NCI-H2107 (cell line): ENCODE measurements around the gene RPL39L.

Experiments used
- DNase-seq: peaks from one replicate; lab custom pipeline; 2025; lab: John Stamatoyannopoulos, UW

The RPL39L gene

DNA sequence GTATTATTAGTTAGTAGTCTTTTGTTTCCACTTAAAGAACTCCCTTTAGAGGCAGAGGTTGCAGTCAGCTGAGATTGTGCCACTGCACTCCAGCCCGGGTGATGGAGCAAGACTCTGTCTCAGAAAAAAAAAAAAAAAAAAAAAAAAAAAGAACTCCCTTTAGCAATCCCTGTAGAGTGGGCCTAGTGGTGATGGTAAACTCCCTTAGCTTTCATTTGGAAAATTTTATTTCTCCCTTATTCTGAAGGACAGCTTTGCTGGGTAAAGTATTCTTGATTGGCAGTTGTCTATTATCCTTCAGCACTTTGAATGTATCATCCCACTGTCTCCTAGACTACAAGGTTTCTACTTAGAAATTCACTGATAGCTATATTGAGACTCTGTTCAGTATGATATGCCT is 46.0 kb downstream of the RPL39L start:
- DNase-seq = no peak

DNA sequence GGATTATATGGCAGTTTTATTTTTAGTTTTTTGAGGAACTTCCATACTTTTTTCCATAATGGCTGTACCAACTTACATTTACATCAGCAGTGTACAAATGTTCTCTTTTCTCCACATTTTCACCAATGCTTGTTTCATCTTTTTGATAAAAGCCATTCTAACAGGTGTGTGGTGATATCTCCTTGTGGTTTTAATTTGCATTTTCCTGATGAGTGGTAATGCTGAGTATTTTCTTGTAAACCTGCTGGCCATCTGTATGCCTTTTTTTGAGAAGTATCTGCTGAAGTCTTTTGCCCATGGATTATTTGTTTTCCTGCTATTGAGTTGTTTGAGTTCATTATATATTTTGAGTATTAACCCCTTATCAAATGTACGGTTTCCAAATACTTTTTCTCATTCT is 50.6 kb downstream of the RPL39L start:
- no peak for DNase-seq

DNA sequence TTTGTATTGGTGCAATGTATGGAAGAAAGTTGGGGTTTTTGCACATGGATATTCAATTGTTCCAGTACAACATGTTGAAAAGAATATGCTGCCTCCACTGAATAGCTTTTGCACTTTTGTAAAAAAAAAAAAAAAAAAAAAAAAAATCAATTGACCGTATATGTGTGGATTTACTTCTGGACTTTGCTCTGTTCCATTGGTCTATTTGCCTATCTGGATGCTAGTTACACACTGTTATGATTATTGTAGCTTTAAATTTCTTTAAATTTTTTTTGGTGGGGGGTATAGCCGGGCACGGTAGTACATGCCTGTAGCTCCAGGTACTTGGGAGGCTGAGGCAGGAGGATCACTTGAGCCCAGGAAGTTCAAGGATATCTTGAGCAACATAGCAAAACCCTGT is 52.5 kb downstream of the RPL39L start:
- no peak for DNase-seq

DNA sequence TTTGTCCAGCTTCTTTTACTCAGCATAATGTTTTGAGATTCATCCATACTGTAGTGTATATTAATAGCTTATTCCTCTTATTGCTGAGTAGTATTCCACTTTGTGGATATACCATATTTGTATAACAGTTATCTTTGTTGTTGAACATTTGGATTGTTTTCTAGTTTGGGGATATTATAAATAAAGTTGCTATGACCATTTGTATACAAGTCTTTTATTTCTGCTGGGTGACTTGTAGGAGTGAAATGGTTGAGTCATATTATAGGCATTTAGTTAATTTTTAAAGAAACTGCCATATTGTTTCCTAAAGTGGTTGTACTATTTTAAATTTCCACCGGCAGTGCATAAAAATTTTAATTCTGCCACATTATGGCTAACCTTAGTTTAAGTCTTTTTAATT is 53.4 kb downstream of the RPL39L start:
- DNase-seq = no peak

DNA sequence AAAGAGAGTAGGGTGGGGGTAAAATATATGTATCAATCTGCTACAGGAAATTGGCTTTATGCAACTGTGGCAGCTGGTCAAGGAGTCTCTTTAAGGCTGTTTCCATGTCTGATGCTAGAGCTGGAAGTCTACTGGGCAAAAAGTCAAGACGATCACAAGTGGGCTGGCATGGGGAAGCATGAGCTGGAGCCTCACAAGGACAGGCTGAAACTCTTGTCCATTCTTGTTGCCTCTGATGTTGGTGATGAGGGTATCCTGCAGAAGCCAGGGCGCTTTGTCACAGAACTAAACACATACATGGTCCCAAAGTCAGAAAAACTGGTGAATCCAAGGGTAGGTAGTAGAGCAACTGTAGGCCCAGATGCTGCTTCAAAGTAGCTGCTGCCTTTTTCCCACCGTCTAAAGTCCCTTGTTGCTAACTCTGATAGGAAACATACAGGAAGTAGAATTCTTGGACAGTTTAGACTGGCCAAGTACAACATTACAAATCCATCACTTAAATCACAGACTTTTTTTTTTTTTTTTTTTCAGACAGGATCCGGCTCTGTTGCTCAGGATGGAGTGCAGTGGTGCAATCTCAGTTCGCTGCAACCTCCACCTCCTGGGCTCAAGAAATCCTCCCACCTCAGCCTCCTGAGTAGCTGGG is 54.2 kb downstream of the RPL39L start:
- DNase-seq = no peak

DNA sequence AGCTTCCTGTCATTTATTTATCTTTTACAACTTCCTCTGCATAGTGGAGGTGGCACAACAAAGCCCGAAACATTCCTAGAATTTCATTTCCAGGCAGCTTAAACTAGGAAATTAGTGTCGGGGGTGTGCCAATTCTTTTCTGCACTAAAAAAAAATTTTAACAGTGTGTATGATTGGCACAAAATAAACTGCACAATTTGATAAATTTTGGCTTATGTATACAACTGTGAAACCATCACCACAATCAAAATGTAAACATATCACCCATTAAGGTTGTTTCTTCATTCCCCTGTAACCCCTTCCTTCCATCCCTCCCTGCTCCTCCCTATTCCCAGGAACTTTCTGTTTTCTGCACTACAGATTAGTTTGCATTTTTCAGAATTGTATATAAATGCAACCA is 54.7 kb downstream of the RPL39L start:
- no peak for DNase-seq

DNA sequence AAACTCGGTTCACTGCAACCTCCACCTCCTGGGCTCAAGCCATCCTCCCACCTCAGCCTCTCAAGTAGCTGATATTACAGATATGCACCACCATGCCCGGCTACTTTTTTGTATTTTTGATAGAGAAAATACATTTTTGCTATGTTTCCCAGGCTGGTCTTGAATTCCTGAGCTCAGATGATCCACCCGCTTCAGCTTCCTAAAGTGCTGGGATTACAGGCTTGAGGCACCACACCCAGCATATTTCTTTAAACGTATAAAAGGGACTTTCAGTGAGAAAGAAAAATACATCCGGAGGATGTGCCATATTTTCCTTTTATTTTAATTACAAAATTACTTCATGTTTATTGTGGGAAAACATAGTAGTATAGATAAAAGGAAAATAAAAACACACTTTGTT is 55.2 kb downstream of the RPL39L start:
- no peak for DNase-seq

DNA sequence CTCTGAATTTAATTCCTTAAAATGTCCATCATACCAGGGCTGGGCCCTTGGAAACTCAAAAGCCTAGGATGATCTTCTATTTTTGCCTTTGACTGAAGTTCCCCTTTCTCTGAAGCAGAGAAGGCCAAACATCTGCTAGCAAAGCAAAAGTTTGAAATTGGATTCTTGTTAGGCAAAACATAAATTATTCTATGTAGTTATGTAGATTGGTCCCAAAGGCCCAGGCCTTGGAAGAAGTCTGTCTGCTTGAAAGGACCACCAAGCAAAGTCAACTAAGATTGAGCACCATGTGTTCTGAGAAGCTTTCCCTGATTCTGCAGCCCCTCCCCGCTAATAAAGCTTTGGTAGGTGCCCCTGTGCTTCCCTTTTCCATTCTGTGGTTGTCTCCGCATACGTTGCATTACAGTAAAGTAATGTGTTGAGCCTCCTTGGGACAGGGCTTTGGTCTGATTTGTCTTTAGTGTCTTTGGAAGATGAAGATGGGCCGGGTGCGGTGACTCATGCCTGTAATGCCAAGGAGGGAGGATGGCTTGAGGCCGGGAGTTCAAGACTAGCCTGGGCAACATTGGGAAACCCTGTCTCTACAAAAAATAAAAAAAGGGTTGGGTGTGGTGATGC is 56.4 kb downstream of the RPL39L start:
- no peak for DNase-seq

DNA sequence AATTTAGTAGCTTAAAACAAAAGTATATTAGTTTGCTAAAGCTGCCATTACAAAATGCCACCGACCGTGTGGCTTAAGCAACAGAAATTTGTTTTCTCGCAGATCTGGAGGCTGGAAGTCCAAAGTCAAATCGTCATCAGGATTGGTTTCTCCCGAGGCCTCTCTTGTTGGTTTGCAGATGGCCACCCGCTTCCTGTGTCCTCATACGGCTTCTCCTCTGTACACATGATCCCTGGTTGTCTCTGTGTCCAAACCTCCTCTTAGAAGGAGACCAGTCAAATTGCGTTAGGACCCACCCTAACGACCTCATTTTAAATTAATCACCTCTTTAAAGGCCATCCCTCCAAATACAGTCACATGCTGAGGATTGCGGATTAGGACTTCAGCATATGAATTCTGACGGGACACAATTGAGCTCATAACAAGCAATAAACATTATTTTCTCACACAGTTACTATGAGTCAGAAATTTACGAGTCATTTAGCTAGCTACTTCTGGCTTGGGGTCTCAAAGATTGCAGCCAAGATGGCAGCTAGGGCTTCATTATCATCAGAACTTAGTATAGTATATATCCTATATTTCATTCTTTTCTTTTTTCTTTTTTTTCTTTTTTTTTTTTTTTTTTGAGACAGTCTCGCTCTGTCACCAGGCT is 58.4 kb downstream of the RPL39L start:
- no peak for DNase-seq

DNA sequence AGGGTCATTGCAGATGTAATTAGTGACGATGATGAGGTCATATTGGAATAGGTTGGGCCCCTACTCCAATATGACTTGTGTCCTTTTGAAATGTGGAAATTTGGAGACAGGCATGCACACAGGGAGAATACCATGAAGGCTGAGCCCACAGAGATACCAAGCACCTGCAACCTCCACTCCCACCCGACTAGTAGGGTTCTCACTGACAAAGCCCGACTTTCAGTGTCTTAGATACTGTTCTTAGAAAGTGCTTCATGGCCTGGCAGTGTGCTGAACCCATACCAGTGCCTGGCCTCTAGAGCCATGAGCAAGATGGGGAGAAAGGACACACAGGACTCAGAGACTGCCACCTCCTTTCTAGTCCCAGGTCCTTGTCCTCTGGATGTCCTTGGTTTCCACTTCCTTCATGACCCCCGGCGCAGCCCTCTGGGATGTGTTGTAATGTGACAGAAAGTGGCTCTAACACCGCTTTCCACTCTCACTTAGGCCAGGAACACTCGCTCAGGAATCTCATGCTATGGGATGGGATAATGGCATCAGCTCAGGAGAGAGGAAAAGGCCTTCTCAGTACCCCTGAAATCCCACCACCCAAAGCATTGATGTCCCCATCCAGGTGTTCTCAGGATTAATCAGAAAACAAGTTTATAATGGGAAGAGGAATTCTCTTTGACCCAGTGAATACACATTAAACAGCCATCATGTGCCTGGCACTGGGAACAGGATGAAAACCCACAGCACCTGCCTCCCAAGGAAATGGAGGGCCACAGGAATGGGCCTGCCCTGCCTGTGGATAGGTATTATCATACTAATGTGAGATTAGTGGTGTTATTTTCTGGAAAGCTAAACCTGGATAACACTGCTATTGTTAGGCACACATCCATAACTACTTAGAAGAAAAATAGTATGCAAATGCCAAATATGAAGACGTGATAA is 59.9 kb downstream of the RPL39L start:
- DNase-seq = no peak

DNA sequence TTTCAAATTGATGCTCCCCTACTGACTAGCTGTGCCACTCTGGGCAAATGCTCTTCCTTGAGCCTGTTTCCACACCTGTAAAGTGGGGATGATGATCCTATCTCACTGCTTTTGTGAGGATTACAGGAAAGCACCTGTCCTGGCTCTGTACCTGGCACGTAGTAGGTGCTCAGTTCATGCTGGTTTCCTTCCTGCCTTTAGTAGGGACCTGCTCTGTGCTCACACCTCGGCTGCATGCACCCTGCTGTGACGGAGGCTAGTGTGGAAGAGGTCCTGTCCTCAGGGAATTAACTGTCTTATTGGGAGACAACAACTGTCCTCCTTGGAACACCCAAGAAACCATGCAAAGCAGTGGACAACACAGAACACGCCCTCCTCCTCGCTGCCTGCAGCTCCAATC is 61.8 kb downstream of the RPL39L start:
- DNase-seq = no peak

DNA sequence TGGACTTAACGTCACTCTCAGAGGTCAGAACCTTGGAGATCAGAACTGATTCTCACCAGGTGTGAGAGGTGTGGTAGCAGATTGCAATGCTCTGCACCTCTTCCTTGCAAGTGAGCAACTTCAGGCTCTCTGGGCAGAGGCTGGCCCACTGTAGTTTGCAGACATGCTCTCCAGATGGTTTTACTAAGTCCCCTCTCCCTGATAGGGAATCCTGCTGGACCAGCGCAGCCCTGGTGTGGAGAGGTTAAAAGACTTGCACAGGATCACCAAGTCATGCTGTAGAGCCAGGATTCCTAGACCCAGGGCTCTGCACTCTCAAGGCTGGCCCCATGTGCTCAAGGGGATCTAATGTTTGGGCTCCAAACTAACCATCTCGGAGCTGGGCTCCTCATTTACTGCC is 62.2 kb downstream of the RPL39L start:
- DNase-seq = no peak

DNA sequence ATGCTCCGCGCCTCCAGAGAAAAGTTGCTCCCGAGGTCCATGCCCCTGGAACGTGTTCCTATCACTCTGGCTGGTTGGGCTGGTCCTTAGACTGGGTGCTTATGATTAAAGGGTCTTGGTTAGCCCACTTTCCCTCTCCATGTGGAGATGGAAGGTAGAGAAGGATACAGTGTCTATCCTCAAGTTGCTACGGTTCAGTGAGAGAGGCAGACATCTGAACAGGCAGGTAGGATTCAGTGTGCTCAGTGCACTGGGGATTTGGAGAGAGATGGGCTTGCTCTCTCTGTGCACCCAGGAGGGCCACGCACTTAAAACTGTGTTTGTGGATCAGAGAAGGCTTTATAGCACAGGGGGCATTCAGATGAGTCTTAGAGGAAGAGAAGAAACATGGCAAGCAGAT is 63.0 kb downstream of the RPL39L start:
- no peak for DNase-seq

DNA sequence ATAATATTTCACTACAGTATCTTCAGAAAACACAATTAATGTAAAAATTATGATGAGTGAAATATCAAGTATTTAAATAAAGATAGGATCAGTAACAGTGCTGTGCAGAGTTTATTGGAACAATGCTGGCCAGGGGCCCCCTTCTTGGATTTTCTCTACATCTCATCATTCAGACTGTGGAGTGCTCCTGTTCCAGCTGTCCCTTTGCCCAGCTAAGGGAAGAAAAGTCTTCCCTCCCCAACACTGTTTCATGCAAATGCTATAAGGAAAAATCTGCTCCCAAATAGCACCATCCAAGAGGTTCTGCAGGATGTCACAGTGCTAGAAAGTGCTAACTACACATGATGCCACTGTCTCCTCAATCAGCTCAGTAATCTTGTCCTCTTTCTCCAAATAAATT is 64.5 kb downstream of the RPL39L start:
- DNase-seq = no peak

DNA sequence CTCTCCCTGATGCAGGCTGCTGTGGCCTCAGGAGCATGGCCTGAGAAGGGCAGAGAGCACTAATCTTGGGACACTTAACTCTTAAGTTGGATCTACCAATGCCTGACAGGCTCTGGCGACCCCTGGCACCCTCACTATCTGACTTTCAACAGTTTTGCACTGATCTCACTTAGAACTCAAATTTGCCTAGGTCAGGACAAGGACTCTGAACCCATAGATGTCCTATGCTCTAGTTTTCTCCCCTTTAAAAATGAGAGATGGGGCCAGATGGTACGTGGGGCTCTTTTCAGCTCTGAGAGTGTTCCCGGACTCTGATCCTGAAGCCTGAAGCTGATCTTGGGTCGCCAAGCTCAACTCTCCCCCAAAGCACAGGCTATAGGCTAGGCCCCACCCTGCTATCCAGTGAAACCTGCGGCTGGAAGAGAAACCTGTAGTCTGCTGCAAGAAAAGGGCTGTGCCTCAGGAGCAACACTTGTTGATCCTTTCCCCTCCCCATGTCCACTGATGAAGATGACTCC is 65.7 kb downstream of the RPL39L start:
- DNase-seq = no peak

DNA sequence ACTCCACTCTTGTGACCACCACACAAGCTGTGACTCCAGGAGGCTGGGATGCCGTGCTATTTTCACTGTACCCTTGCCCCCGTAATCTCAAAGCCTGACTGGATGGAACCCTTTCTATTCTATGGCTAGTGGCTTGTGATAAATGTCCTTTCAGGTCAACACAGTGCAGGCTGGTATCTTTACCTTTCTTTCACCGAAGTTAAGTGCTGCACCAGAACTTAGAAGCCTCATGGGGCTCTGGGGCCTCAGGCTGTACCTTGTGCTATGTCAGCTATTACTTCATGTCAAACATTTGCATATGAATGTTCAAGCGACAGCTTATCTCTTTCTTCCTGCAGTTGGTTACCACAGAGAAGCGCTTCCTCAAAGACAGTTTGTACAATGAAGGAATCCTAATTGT is 66.8 kb downstream of the RPL39L start:
- no peak for DNase-seq

DNA sequence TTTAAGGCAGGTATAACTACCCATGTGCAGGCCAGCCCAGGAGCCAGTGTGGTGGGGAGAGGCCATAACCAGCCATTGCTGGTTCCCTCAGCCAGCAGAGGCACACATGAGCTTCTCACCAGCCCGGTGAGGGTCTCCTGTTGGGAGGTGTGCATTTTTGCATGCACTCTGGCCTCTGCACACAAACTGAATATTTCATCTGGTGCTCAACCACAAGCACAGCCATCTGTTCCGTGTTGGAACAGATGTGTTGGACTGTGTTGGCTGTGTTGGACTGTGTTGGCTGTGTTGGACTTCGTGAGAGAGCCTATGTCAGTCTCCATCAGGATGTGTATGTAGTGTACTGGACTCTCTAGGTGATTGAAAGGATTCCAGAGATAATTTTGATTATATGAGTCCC is 67.2 kb downstream of the RPL39L start:
- DNase-seq = no peak
